ENCODE data around the gene CXCL14.
"Not testable (repeated sequence)": the region's sequence is repeated elsewhere in the genome, so short reads cannot be mapped to it uniquely, and the experiment has no call there.

GRCh38 chr5:135529576-135529975 lies 49.2 kb downstream of the CXCL14 start:
- not testable (repeated sequence) for TF ChIP-seq EZH2 (IDR thresholded peaks at IDR 0.05; ENCODE audit: insufficient read depth, poor library complexity, severe bottlenecking); EZH2phosphoT487 (IDR thresholded peaks at IDR 0.05; ENCODE audit: insufficient read depth, low read depth)
